CD4-positive, alpha-beta T cell treated with Interleukin-12 subunit alpha and Interleukin-12 subunit beta, for 1 hour (primary cell): ENCODE results near the gene CCDC187.

Experiments
- DNase-seq: peaks from one replicate; pipeline ENCODE4 v3.0.0-alpha.2; 2020

The CCDC187 gene

DNA sequence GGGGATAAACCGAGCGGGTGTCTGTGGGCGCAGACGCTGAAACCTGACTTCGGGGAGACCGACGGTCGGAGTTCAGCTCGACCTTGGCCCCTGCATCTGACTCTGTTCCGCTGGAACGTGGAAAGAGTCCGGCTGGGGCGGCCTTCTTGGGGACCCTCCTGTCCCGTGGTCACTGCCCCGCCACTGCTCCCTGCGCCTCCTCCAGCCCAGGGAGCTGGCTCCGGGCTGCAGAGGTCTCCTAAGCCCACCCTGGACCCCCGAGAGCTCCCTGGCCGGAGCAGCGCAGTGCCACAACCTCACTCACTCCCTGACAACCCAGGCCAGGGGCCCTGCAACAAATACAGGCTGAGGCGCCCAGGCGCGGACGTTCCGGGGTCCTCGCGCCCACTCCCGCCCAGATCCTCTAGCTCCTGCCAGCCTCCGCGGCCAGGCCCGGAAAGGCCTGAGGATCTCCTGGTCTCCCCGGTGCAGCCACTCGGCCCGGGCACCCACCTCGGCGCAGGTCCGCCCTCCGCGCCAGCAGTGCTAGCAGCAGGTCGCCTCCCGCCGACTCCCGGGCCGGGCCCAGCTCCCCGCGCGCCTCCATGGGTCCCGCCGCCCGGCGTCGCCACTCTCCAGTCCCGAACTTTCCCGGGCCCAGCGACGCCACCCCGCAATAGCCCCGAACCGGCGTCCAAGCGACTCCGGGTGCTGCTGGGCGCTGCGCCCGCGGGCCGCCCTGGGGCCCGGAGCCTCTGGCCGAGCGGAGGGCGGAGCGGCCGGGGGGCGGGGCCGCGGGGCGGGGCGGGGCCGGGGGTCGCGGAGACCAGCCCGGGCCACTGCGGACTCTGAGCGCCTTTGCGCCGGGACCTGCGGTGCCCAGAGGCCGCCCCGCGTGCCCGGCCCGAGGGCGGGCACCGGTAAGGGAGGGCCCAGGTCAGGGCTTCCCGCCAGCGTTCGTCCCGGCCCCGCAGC lies 101.2 kb downstream of the CCDC187 start:
- DNase-seq = no peak

DNA sequence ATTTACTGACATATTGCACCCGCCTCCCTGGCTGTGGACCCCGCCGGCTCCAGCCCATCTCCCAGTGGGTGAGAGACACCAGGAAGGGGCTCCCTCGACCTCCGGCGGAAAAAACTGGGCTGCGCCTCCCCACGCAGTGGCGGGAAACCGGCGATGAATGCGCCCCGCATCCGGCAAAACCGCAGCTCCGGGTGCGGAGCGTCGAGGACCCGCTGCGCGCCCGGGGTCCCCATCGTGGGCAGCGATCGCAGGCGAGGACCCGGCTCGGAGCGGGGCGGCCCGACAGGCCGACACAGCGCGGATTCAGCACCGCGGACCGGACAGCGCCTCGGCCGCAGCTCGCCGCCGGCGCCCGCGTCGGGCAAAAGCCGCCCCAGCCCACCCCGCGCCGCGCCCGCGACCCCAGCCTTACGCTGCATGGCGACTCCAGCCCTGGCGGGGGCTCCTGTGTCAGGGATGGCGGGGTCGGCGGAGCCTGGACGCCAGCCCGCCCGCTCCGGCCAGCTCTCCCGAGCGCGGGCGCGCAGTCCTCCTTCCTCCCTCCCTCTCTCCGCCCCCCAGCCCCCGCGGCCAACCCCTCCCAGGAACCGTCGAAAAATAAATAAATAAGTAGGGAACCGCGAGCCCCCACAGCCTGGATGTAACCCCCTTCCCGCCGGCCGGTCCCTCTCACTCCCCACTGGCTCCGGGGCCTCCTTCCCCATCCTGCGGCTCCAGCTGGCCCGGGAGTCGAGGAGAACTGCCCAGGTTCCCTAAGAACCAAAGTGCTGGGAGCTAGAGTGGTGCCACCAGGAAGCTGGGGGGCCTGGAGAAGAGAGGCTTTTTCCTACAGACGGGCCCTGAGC lies 102.1 kb downstream of the CCDC187 start:
- no peak for DNase-seq

DNA sequence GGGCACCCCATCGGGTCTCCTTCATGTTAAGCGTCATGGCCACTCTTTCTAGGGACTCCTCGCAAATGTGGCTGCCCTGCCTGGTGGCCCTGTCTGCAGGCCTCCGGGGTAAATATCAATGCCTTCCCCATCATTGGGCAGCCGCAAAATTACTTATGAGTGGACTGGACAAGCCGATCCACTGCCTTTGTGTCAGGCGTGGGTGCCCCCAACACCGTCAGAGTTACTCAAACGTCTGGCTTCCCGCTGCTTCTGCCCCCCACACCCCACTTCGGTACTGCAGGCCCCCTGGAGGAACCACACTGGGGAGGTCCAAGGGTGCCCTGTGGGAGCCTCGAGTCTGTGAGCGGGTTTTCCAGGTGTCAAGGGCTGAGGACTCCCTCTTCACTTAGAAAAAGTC lies 102.7 kb downstream of the CCDC187 start:
- DNase-seq = no peak

DNA sequence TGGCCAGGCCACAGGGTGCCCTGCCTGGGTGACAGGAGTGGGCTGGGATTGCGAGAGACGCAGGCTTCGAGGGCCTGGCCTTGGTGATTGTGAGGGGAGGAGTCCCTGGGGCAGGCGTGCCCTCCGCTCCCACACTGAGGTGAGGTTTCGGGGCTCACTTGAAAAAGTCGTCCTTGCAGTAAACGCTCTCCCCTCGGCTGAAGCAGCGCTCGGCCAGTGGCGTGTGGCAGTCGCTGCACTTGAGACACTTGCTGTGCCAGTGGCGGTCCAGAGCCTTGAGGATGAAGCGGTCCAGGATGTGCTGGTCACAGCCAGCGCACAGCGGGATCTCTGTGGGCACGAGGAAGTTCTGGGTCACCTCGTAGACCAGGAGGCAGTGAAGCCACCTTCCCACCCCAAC lies 103.5 kb downstream of the CCDC187 start:
- no peak for DNase-seq
